Fibroblast of lung (primary cell): Measurements from ENCODE around the gene ARHGEF16.

ENCODE experiments used
- CTCF ChIP-seq, 2 donors: IDR thresholded peaks in 1 of 2; conservative IDR thresholded peaks in 1 of 2; 1 replicate in 1 of 2; 2 replicates in 1 of 2; pipeline ENCODE4 v1.5.1; 2011 to 2012; ENCODE audit warnings: low read length in 2 of 2, control low read depth in 1 of 2, inconsistent platforms in 1 of 2, low read depth in 1 of 2, mild to moderate bottlenecking in 1 of 2
- EZH2 ChIP-seq: IDR thresholded peaks from 2 replicates; pipeline ENCODE4 v1.5.1; 2012; ENCODE audit warnings: low read length, control low read depth, mild to moderate bottlenecking; ENCODE audit errors: missing control alignments

- TF ChIP-seq CTCF (conservative IDR thresholded peaks at IDR 0.05 in 1 of 2, IDR thresholded peaks at IDR 0.05 in 1 of 2; ENCODE audit: low read depth in 1 of 2, low read length in 2 of 2), result no peak
- TF ChIP-seq EZH2, result no peak
These were observed 22.2 kb upstream of the ARHGEF16 start for GRCh38 chr1:3432306-3432705.
